Measurements from ENCODE around the gene TMIE.

DNA sequence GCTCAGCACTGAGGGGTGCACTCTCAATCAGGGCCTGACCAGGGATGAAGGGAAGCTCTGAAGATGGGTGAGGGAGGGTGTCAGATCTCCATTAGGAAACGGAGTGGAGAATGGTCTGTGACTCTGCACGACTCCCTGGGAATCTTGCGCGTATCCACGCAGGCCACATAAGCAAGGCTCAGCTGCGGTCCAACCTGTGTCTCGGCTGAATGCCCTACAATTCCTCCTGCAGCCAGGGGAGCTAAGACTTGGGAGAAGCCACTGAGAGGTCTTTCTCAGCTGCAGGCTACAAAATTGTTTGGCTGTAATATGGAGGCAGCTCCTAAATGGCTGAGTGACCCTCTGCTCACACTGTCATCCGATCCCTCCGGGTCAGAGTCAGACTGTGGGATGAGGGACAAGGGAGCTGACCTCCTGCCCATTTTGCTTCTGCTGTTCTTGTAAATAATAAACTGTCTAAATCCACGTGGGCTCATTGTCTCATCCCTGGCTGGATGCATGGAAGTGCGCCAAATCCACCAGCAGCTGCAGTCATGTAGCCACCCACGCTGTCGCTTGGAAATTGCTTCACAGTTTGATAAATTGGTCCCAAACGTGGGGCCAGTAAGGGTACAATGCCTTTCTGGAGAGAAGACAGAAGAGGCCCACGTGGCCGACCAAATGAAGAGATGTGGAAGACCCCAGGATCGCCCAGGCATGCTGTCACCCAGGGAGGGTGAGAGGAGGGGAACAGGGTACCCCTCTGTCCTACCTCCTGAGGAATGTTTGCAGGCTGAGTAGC is 38.2 kb upstream of the TMIE start:
- TF ChIP-seq SIN3A (conservative IDR thresholded peaks at IDR 0.05 in 1 of 2, IDR thresholded peaks at IDR 0.05 in 1 of 2; ENCODE audit: low read depth in 1 of 2, low read length in 2 of 2) (no peak), JUND (IDR thresholded peaks at IDR 0.05; ENCODE audit: low read length) (no peak), CBX8 (IDR thresholded peaks at IDR 0.05; ENCODE audit: borderline replicate concordance, low read depth, low read length) (no peak)
